Measurements from ENCODE around the gene PCK2.

Gene PCK2

DNA sequence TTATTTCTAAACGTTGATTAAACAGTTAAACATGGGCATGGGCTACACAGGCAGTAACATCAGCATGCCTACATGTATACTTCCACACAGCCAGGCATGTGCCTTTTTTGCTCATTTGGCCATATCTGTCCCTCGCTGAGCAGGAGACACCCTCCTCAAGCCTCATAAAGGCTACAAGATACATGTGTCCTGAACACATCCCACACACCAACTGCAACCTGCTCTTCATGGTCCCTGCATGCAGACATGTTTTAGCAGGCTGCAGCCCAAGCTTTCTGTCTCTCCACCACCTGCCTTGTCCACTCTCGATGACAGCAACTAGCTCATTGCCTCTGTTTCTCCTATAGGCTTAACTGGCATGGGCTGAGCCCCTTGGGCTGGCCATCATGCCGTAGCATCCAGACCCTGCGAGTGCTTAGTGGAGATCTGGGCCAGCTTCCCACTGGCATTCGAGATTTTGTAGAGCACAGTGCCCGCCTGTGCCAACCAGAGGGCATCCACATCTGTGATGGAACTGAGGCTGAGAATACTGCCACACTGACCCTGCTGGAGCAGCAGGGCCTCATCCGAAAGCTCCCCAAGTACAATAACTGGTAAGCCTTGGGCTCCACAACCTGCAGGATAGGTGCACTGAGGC lies 2.6 kb downstream of the PCK2 start:
- Histone ChIP-seq H3K9me3 (ENCODE audit: control insufficient read depth, insufficient read depth, low read depth, low read length) (no peaks in the 10 kb centered on the region), H3K36me3 (ENCODE audit: control insufficient read depth in 2 of 2, insufficient read depth in 1 of 2, low read length in 2 of 2) (peaks cover 0 to 40% of the 10 kb centered on the region in 2 experiments; a peak in 2 of 3 replicates), H3K4me3 (ENCODE audit: low read depth, low read length) (no peak overlapping the region), H3K27ac (ENCODE audit: extremely low read depth, low read depth, low read length) (no peak overlapping the region), H3K4me1 (ENCODE audit: control insufficient read depth, insufficient read depth, low read length) (peaks cover 3% of the 10 kb centered on the region; the same call in 1 of the 2 replicates)
- peak; percentile 43; the same call in 1 of the 2 replicates for TF ChIP-seq ZNF600 (tag by site-specific recombination; IDR thresholded peaks at IDR 0.05)
- TF ChIP-seq, protein P1, sequence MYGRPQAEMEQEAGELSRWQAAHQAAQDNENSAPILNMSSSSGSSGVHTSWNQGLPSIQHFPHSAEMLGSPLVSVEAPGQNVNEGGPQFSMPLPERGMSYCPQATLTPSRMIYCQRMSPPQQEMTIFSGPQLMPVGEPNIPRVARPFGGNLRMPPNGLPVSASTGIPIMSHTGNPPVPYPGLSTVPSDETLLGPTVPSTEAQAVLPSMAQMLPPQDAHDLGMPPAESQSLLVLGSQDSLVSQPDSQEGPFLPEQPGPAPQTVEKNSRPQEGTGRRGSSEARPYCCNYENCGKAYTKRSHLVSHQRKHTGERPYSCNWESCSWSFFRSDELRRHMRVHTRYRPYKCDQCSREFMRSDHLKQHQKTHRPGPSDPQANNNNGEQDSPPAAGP (tag by site-specific recombination; IDR thresholded peaks at IDR 0.05), result no peak
- ChIA-PET CTCF (interaction anchor here (0.7 to 9.4 kb wide), 4 partner anchors 10 to 374 kb away, joined by 3 to 145 read pairs (median 12); partner anchors contain the start of gene IRF9), POLR2A (interaction anchor here (1.9 kb wide), 1 partner anchor 17 kb away, joined by 6 read pairs; the partner anchor contains the start of genes DCAF11 and NRL)

DNA sequence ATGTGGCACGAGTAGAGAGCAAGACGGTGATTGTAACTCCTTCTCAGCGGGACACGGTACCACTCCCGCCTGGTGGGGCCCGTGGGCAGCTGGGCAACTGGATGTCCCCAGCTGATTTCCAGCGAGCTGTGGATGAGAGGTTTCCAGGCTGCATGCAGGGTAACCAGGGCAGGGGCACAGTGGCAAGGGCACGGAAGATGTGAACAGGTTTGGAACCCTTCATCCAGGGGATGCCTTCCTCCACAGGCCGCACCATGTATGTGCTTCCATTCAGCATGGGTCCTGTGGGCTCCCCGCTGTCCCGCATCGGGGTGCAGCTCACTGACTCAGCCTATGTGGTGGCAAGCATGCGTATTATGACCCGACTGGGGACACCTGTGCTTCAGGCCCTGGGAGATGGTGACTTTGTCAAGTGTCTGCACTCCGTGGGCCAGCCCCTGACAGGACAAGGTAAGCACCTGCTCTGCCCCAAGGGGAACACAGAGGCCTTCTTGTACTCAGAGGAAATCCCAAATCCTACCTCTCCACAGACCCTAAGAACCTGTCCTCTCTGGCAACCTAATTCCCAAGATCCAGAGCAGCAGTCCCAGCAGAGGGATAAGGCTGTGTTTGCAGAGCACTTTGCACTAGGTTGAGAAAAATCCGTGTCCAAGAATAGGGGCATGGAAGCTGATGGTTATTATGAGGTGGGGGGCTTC lies 4.3 kb downstream of the PCK2 start:
- TF ChIP-seq ZNF404 (tag by site-specific recombination; IDR thresholded peaks at IDR 0.05) (no peak), ZIC2 (tag by site-specific recombination; IDR thresholded peaks at IDR 0.05) (peak; percentile 10; the same call in 1 of the 2 replicates), ZNF26 (tag by site-specific recombination; IDR thresholded peaks at IDR 0.05) (no peak), ZNF280D (tag by site-specific recombination; IDR thresholded peaks at IDR 0.05) (no peak), ZXDB (tag by site-specific recombination; IDR thresholded peaks at IDR 0.05) (no peak)
- peaks cover 0 to 52% of the 10 kb centered on the region in 2 experiments; a peak in 2 of 3 replicates for H3K36me3 ChIP-seq (ENCODE audit: control insufficient read depth in 2 of 2, insufficient read depth in 1 of 2, low read length in 2 of 2)
- peaks cover 3% of the 10 kb centered on the region; the same call in 1 of the 2 replicates for H3K4me1 ChIP-seq (ENCODE audit: control insufficient read depth, insufficient read depth, low read length)
- H3K4me3 ChIP-seq (ENCODE audit: low read depth, low read length), result no peak overlapping the region
- no peak overlapping the region for H3K27ac ChIP-seq (ENCODE audit: extremely low read depth, low read depth, low read length)
- no peaks in the 10 kb centered on the region for H3K9me3 ChIP-seq (ENCODE audit: control insufficient read depth, insufficient read depth, low read depth, low read length)
- ChIA-PET POLR2A (interaction anchor here (0.8 to 1.9 kb wide), 3 partner anchors 12 to 38 kb away, joined by 3 to 6 read pairs (median 6); partner anchors contain the start of genes DCAF11, NRL and PSME1), CTCF (interaction anchor here (3.0 to 9.4 kb wide), 2 partner anchors 9 to 40 kb away, joined by 20 to 145 read pairs; no protein-coding TSS in a partner anchor)

GRCh38 chr14:24098927-24099813 lies 5.1 kb downstream of the PCK2 start:
- peaks cover 0 to 59% of the 10 kb centered on the region in 2 experiments; a peak in 2 of 3 replicates for H3K36me3 ChIP-seq (ENCODE audit: control insufficient read depth in 2 of 2, insufficient read depth in 1 of 2, low read length in 2 of 2)

More at GRCh38 chr14:24098927-24099813, 5.1 kb downstream of the PCK2 start:
- Histone ChIP-seq H3K9me3 (ENCODE audit: control insufficient read depth, insufficient read depth, low read depth, low read length) (no peaks in the 10 kb centered on the region), H3K4me3 (ENCODE audit: low read depth, low read length) (no peak overlapping the region), H3K27ac (ENCODE audit: extremely low read depth, low read depth, low read length) (no peak overlapping the region), H3K4me1 (ENCODE audit: control insufficient read depth, insufficient read depth, low read length) (no peaks in the 10 kb centered on the region)
- ChIA-PET POLR2A (interaction anchor here (1.6 to 1.9 kb wide), 2 partner anchors 15 kb away, joined by 4 to 6 read pairs; partner anchors contain the start of genes DCAF11 and NRL), CTCF (interaction anchor here (1.1 to 3.0 kb wide), 4 partner anchors 10 to 62 kb away, joined by 3 to 20 read pairs (median 10); partner anchors contain the start of gene IRF9)
- peak; percentile 98 for TF ChIP-seq ZIC2 (tag by site-specific recombination; IDR thresholded peaks at IDR 0.05)
- no peak for TF ChIP-seq ZXDB (tag by site-specific recombination; IDR thresholded peaks at IDR 0.05)

Measured in HEK293 (cell line).